Esophagus (tissue), 2 donors: Measurements from ENCODE around the gene SLC39A7. TPM values are rescaled to one million over a fixed set of nuclear protein-coding genes. Genes with fewer than 3 reads are reported as not detected.

ENCODE experiments used
- H3K27ac ChIP-seq, 2 donors: one replicate each; pipeline ENCODE4 v1.5.1; 2013; ENCODE audit warnings: low read depth in 2 of 2, mild to moderate bottlenecking in 2 of 2, inconsistent platforms in 1 of 2, low read length in 1 of 2, moderate library complexity in 1 of 2
- H3K27me3 ChIP-seq, 2 donors: one replicate each; pipeline ENCODE4 v1.6.1; 2013; ENCODE audit warnings: low read length in 2 of 2, control low read depth in 1 of 2, mild to moderate bottlenecking in 1 of 2; ENCODE audit not compliant: insufficient read depth in 2 of 2, control insufficient read depth in 1 of 2
- H3K36me3 ChIP-seq, 2 donors: one replicate each; pipeline ENCODE4 v1.6.1; 2013; ENCODE audit warnings: low read length in 1 of 2; ENCODE audit not compliant: control insufficient read depth in 2 of 2, insufficient read depth in 2 of 2
- H3K4me1 ChIP-seq, 2 donors: one replicate each; pipeline ENCODE4 v1.6.1; 2013; ENCODE audit warnings: low read length in 1 of 2; ENCODE audit not compliant: control insufficient read depth in 2 of 2, insufficient read depth in 2 of 2
- H3K4me3 ChIP-seq, 2 donors: one replicate each; pipeline ENCODE4 v1.5.1; 2013; ENCODE audit warnings: low read length in 2 of 2, mild to moderate bottlenecking in 2 of 2, low read depth in 1 of 2, moderate library complexity in 1 of 2
- H3K9me3 ChIP-seq, 2 donors: one replicate each; pipeline ENCODE4 v1.6.1; 2013; ENCODE audit warnings: mild to moderate bottlenecking in 2 of 2, low read depth in 1 of 2, low read length in 1 of 2, moderate library complexity in 1 of 2; ENCODE audit not compliant: control insufficient read depth in 2 of 2, insufficient read depth in 1 of 2
- WGBS, 2 donors: extraction: QIAGEN DNeasy Blood & Tissue Kit; methylation state at CpG; one replicate each; pipeline ENCODE4 v1.1.7; 2013; 5-methylcytosine and 5-hydroxymethylcytosine counted together
- polyA plus RNA-seq, 2 donors: library from polyadenylated mRNA; stranded (reverse); fragments of 200-250 nt; gene quantifications; one replicate each; pipeline ENCODE4 v1.2.3, GENCODE V29; 2013
- donor health status: healthy with polysubstance abuse.
- donor health status: Bipolar disorder and iron deficiency.

SLC39A7 gene, protein sequence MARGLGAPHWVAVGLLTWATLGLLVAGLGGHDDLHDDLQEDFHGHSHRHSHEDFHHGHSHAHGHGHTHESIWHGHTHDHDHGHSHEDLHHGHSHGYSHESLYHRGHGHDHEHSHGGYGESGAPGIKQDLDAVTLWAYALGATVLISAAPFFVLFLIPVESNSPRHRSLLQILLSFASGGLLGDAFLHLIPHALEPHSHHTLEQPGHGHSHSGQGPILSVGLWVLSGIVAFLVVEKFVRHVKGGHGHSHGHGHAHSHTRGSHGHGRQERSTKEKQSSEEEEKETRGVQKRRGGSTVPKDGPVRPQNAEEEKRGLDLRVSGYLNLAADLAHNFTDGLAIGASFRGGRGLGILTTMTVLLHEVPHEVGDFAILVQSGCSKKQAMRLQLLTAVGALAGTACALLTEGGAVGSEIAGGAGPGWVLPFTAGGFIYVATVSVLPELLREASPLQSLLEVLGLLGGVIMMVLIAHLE
- 10 to 100 TPM; 22.8 to 57.3 TPM for polyA plus RNA-seq

- 0% methylated on average over 49 to 68 of the region's 68 CpGs for WGBS, 2 donors
- peaks cover 15 to 19% of the 10 kb centered on the region in 2 donors for H3K4me1 ChIP-seq
- H3K4me3 ChIP-seq = peak within 1 kb of the TSS; percentile 91 to 94
- peaks cover 15 to 30% of the 10 kb centered on the region in 2 donors for H3K36me3 ChIP-seq
- no peaks in the 10 kb centered on the region for H3K27me3 ChIP-seq
- peak within 1 kb of the TSS; percentile 95 to 99 for H3K27ac ChIP-seq
- H3K9me3 ChIP-seq = no peaks in the 10 kb centered on the region
These were observed at the start of gene SLC39A7, which contains the start of gene RXRB for GRCh38 chr6:33200219-33201146. SLC39A7 (plus strand) TSS chr6:33200867; CDS start chr6:33201246, 379 bp downstream. RXRB (minus strand) TSS chr6:33200665; CDS start chr6:33200476, 189 bp downstream.

GRCh38 chr6:33151050-33151449, 49.6 kb upstream of the SLC39A7 start:
- no peaks in the 10 kb centered on the region for H3K27me3 ChIP-seq
- H3K4me1 ChIP-seq = no peaks in the 10 kb centered on the region
- H3K4me3 ChIP-seq = no peak overlapping the region
- no peaks in the 10 kb centered on the region for H3K36me3 ChIP-seq
- no peak overlapping the region for H3K27ac ChIP-seq
- no peaks in the 10 kb centered on the region for H3K9me3 ChIP-seq
- 91% methylated on average over 1 of the region's 1 CpG for WGBS, 2 donors

- no peaks in the 10 kb centered on the region for H3K9me3 ChIP-seq
- WGBS, 2 donors = 52 to 60% methylated on average over 4 of the region's 4 CpGs
These were observed 46.3 kb upstream of the SLC39A7 start for GRCh38 chr6:33154349-33154748.

DNA sequence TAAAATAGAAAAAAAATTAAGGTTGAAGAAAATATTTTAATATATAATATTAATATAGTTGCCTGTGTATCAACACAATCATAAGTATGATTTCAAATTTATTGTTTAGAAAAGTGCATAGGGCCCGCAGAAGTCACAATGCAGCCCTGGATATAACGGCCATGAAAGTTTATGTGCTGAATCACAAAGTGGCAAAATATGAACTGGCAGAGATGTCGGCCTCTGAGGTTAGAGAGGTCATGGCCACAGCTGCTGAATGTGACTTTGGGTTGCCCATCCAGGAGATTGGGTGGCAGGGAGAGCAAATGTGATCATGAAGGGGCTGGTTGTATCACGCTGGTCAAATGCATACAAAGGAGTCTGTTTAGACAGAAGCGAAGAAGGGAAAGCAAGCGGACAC, 44.1 kb upstream of the SLC39A7 start:
- 84 to 90% methylated on average over 6 of the region's 6 CpGs for WGBS, 2 donors
- H3K36me3 ChIP-seq = no peaks in the 10 kb centered on the region
- H3K27ac ChIP-seq = no peak overlapping the region

More at GRCh38 chr6:33154349-33154748, 46.3 kb upstream of the SLC39A7 start:
- H3K27ac ChIP-seq = no peak overlapping the region
- H3K4me3 ChIP-seq = no peak overlapping the region
- H3K36me3 ChIP-seq = no peaks in the 10 kb centered on the region
- H3K27me3 ChIP-seq = no peaks in the 10 kb centered on the region
- no peaks in the 10 kb centered on the region for H3K4me1 ChIP-seq

GRCh38 chr6:33156964-33157363, 43.7 kb upstream of the SLC39A7 start:
- H3K36me3 ChIP-seq = no peaks in the 10 kb centered on the region
- H3K4me3 ChIP-seq = no peak overlapping the region
- 75 to 92% methylated on average over 2 of the region's 2 CpGs for WGBS, 2 donors
- no peaks in the 10 kb centered on the region for H3K27me3 ChIP-seq
- no peaks in the 10 kb centered on the region for H3K9me3 ChIP-seq
- H3K4me1 ChIP-seq = peaks cover 0 to 3% of the 10 kb centered on the region in 2 donors
- no peak overlapping the region for H3K27ac ChIP-seq

More for the DNA sequence above, 44.1 kb upstream of the SLC39A7 start:
- Histone ChIP-seq H3K9me3 (no peaks in the 10 kb centered on the region), H3K4me1 (no peaks in the 10 kb centered on the region), H3K27me3 (no peaks in the 10 kb centered on the region), H3K4me3 (no peak overlapping the region)

DNA sequence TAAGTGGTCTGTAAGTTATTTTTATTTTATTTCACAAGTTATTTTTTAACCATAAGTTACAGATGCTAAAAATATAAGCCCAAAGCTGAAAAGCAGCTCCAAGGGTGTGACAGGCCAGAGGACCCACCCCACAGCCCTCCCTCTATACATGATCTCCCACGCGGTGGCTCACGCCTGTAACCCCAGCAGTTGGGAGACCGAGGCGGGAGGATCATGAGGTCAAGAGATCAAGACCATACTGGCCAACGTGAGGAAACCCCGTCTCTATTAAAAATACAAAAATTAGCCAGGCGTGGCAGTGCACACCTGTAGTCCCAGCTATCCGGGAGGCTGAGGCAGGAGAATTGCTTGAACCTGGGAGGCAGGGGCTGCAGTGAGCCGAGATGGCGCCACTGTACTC, 40.6 kb upstream of the SLC39A7 start:
- H3K27ac ChIP-seq = no peak overlapping the region

DNA sequence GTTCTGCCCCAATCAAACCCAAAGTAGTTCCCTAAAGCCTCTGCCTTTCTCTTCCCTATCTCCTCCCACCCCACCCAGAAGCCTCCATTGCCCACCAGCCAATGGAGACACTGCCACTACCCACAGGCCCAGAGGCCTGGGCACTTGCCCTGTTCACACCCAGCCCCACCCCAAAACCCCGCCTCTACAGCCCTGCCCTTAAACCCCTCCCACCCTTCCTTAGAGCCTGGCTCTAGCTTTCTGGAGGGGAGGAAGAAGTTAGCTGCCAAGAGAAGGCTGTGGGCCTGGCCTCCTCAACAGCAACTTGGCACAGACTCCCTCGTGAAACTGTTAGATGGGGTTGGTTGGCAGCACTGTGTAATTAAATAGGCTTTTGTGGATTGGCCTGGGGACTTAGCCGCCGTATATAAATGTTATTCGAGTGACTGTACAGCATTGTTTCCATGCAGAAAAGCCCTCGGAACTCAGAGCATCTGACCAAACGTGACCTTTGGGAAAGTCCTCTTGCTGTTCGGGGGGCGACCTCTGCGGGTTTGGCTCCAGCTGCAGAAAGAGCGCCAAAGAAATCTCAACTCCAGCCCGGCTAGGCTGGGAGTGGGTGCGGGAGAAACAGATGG, 39.8 kb upstream of the SLC39A7 start:
- 18 to 24% methylated on average over 13 of the region's 13 CpGs for WGBS, 2 donors
- Histone ChIP-seq H3K9me3 (no peaks in the 10 kb centered on the region), H3K27me3 (no peaks in the 10 kb centered on the region), H3K4me1 (peaks cover 2 to 6% of the 10 kb centered on the region in 2 donors), H3K4me3 (no peak overlapping the region), H3K27ac (peak overlapping the region; percentile 20 to 78), H3K36me3 (no peaks in the 10 kb centered on the region)

More for the DNA sequence above, 40.6 kb upstream of the SLC39A7 start:
- 88 to 90% methylated on average over 11 of the region's 11 CpGs for WGBS, 2 donors
- Histone ChIP-seq H3K4me1 (peaks cover 2 to 6% of the 10 kb centered on the region in 2 donors), H3K36me3 (no peaks in the 10 kb centered on the region), H3K4me3 (no peak overlapping the region), H3K9me3 (no peaks in the 10 kb centered on the region), H3K27me3 (no peaks in the 10 kb centered on the region)

DNA sequence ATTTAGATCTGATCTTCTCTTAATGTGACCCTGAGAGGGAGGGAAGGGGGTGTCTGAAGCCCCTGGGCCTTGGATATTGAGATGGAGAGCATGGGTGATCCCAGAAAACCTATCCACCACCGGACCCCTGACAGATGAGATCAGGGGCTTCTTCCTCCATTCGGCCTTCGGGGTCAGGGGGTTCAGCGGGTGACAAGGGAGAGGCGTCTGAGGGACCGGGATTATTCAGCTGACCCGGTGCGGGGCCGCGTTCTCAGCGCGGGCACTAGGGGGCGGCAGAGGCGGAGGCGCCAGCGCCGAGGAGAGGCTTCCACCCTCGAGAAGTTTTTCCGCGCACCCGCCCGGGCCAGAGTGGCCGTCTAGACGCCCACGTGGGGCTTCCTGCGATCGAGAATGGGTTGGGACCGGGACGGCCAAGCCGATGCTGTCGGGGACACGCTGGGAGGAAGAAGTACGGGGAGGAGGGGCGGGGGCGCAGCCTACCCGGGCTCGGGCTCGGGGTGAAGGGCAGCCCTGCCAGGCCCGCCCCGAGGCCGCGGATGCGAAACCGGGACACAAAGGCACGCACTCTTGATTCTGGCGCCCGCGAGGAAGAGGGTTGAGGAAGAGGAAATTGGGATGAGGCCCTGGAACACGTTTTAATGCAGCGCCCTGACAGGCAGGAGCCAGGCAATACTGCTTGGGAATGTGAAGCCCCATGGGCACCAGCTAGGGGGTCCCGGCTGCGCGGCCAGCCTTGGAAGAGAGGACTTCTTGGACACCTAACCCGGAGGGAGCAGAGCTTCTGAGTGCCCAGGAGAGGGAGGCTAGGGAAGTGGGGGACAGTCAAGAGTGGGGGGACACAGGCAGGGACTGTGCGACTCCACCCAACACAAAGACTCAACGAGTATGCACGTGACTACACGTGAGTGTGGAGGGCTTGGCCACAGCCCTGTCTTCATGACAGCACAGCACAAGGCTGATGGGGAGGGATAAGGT, 39.0 kb upstream of the SLC39A7 start:
- peaks cover 2 to 6% of the 10 kb centered on the region in 2 donors for H3K4me1 ChIP-seq
- H3K27ac ChIP-seq = peak overlapping the region; percentile 20 to 78
- WGBS, 2 donors = 5 to 8% methylated on average over 53 to 58 of the region's 58 CpGs

More for the DNA sequence above, 39.0 kb upstream of the SLC39A7 start:
- H3K36me3 ChIP-seq = no peaks in the 10 kb centered on the region
- H3K27me3 ChIP-seq = no peaks in the 10 kb centered on the region
- H3K4me3 ChIP-seq = peak overlapping the region; percentile 56 to 59
- H3K9me3 ChIP-seq = no peaks in the 10 kb centered on the region
